HPDE6-E6E7 (cell line): ENCODE measurements around the gene DLGAP4.

ENCODE experiments used
- DNase-seq: peaks from one replicate; pipeline ENCODE4 v3.0.0; 2011; ENCODE audit warnings: missing footprints; ENCODE audit errors: extremely low spot score

The DLGAP4 gene

GRCh38 chr20:36305602-36306551, at the start of gene DLGAP4:
DLGAP4 (plus strand) TSS chr20:36306339; CDS start chr20:36431718, 125,379 bp downstream.
- no peak for DNase-seq

GRCh38 chr20:36259177-36260061, 46.7 kb upstream of the DLGAP4 start:
- DNase-seq = no peak

- no peak for DNase-seq
These were observed 45.8 kb upstream of the DLGAP4 start for GRCh38 chr20:36260316-36260715.

- no peak for DNase-seq
These were observed 44.6 kb upstream of the DLGAP4 start for GRCh38 chr20:36261389-36262105.

- no peak for DNase-seq
These were observed 43.7 kb upstream of the DLGAP4 start for GRCh38 chr20:36262440-36262839.

- no peak for DNase-seq
These were observed 41.5 kb upstream of the DLGAP4 start for GRCh38 chr20:36264426-36265246.

- no peak for DNase-seq
These were observed 40.0 kb upstream of the DLGAP4 start for GRCh38 chr20:36266189-36266588.

- no peak for DNase-seq
These were observed 38.3 kb upstream of the DLGAP4 start for GRCh38 chr20:36267605-36268381.

- no peak for DNase-seq
These were observed 37.4 kb upstream of the DLGAP4 start for GRCh38 chr20:36268440-36269342.

GRCh38 chr20:36269507-36269906, 36.6 kb upstream of the DLGAP4 start:
- no peak for DNase-seq

- DNase-seq = no peak
These were observed 35.1 kb upstream of the DLGAP4 start for GRCh38 chr20:36270744-36271638.

- no peak for DNase-seq
These were observed 34.2 kb upstream of the DLGAP4 start for GRCh38 chr20:36271639-36272546.

- no peak for DNase-seq
These were observed 33.5 kb upstream of the DLGAP4 start for GRCh38 chr20:36272547-36273220.

GRCh38 chr20:36273414-36274180, 32.5 kb upstream of the DLGAP4 start:
- no peak for DNase-seq

GRCh38 chr20:36274181-36274841, 31.8 kb upstream of the DLGAP4 start:
- DNase-seq = no peak
